ENCODE results near the gene SUPT4H1.

- no peak for TF ChIP-seq CTCF (IDR thresholded peaks at IDR 0.05; ENCODE audit: low read depth, low read length)
- TF ChIP-seq MAX (IDR thresholded peaks at IDR 0.05; ENCODE audit: low read depth, low read length) = no peak
- no peak for TF ChIP-seq POLR2A (IDR thresholded peaks at IDR 0.05; ENCODE audit: extremely low read depth, insufficient read length)
These were observed 51.7 kb downstream of the SUPT4H1 start for GRCh38 chr17:58300336-58300735.
